Mononuclear cell (primary cell): ENCODE data around the gene C19orf25. TPM values are rescaled to one million over a fixed set of nuclear protein-coding genes. Genes with fewer than 3 reads are reported as not detected.

ENCODE experiments used
- H3K27me3 ChIP-seq: 2 replicates; pipeline ENCODE4 v1.6.0; 2011; ENCODE audit warnings: low read length, control low read depth; ENCODE audit not compliant: insufficient read depth
- H3K4me1 ChIP-seq: 2 replicates; pipeline ENCODE4 v1.5.1; 2011; ENCODE audit warnings: mild to moderate bottlenecking, low read length, control low read depth; ENCODE audit not compliant: insufficient read depth
- H3K4me3 ChIP-seq: 2 replicates; pipeline ENCODE4 v1.5.1; 2011; ENCODE audit warnings: mild to moderate bottlenecking, low read length, moderate library complexity
- H3K9me3 ChIP-seq: 2 replicates; pipeline ENCODE4 v1.5.1; 2011; ENCODE audit warnings: low read depth, mild to moderate bottlenecking, control low read depth, low read length
- total RNA-seq: library from RNA; depleted of rRNA; stranded (reverse); fragments of >200 nt; gene quantifications from one replicate; pipeline ENCODE4 v1.2.3, GENCODE V29; 2012

C19orf25 gene
- total RNA-seq, 1 donor: 11.4 TPM

- Histone ChIP-seq H3K4me3 (no peak overlapping the region), H3K9me3 (no peaks in the 10 kb centered on the region), H3K27me3 (no peaks in the 10 kb centered on the region), H3K4me1 (peaks cover 6% of the 10 kb centered on the region)
These were observed 45.6 kb downstream of the C19orf25 start for GRCh38 chr19:1433119-1434039.

GRCh38 chr19:1432507-1432887, 46.5 kb downstream of the C19orf25 start:
- H3K27me3 ChIP-seq: no peaks in the 10 kb centered on the region
- H3K4me3 ChIP-seq: no peak overlapping the region
- H3K9me3 ChIP-seq: no peaks in the 10 kb centered on the region
- H3K4me1 ChIP-seq: no peaks in the 10 kb centered on the region

GRCh38 chr19:1431759-1432506, 47.1 kb downstream of the C19orf25 start:
- H3K4me3 ChIP-seq: no peak overlapping the region
- H3K27me3 ChIP-seq: no peaks in the 10 kb centered on the region
- no peaks in the 10 kb centered on the region for H3K4me1 ChIP-seq
- no peaks in the 10 kb centered on the region for H3K9me3 ChIP-seq

GRCh38 chr19:1430246-1430645, 48.8 kb downstream of the C19orf25 start:
- Histone ChIP-seq H3K27me3 (no peaks in the 10 kb centered on the region), H3K4me3 (no peak overlapping the region), H3K4me1 (no peaks in the 10 kb centered on the region), H3K9me3 (no peaks in the 10 kb centered on the region)

- Histone ChIP-seq H3K4me3 (no peak overlapping the region), H3K9me3 (no peaks in the 10 kb centered on the region), H3K27me3 (no peaks in the 10 kb centered on the region), H3K4me1 (no peaks in the 10 kb centered on the region)
These were observed 49.3 kb downstream of the C19orf25 start for GRCh38 chr19:1429750-1430149.

GRCh38 chr19:1428738-1429391, 50.1 kb downstream of the C19orf25 start:
- no peak overlapping the region for H3K4me3 ChIP-seq
- H3K4me1 ChIP-seq: no peaks in the 10 kb centered on the region
- H3K27me3 ChIP-seq: no peaks in the 10 kb centered on the region
- no peaks in the 10 kb centered on the region for H3K9me3 ChIP-seq

- Histone ChIP-seq H3K27me3 (no peaks in the 10 kb centered on the region), H3K4me1 (no peaks in the 10 kb centered on the region), H3K4me3 (no peak overlapping the region), H3K9me3 (no peaks in the 10 kb centered on the region)
These were observed 51.6 kb downstream of the C19orf25 start for GRCh38 chr19:1427221-1427920.

- H3K4me1 ChIP-seq: no peaks in the 10 kb centered on the region
- H3K27me3 ChIP-seq: no peaks in the 10 kb centered on the region
- no peaks in the 10 kb centered on the region for H3K9me3 ChIP-seq
- H3K4me3 ChIP-seq: no peak overlapping the region
These were observed 52.3 kb downstream of the C19orf25 start for GRCh38 chr19:1426736-1427135.

GRCh38 chr19:1425902-1426301, 53.1 kb downstream of the C19orf25 start:
- Histone ChIP-seq H3K27me3 (no peaks in the 10 kb centered on the region), H3K9me3 (no peaks in the 10 kb centered on the region), H3K4me1 (no peaks in the 10 kb centered on the region), H3K4me3 (no peak overlapping the region)

GRCh38 chr19:1425102-1425837, 53.7 kb downstream of the C19orf25 start:
- H3K4me3 ChIP-seq: no peak overlapping the region
- no peaks in the 10 kb centered on the region for H3K9me3 ChIP-seq
- no peaks in the 10 kb centered on the region for H3K4me1 ChIP-seq
- no peaks in the 10 kb centered on the region for H3K27me3 ChIP-seq

GRCh38 chr19:1424192-1424955, 54.6 kb downstream of the C19orf25 start:
- Histone ChIP-seq H3K4me1 (no peaks in the 10 kb centered on the region), H3K4me3 (no peak overlapping the region), H3K9me3 (no peaks in the 10 kb centered on the region), H3K27me3 (no peaks in the 10 kb centered on the region)

- Histone ChIP-seq H3K4me1 (no peaks in the 10 kb centered on the region), H3K9me3 (no peaks in the 10 kb centered on the region), H3K27me3 (no peaks in the 10 kb centered on the region), H3K4me3 (no peak overlapping the region)
These were observed 55.4 kb downstream of the C19orf25 start for GRCh38 chr19:1423436-1424191.
